ENCODE results near the gene SH3RF1.

DNA sequence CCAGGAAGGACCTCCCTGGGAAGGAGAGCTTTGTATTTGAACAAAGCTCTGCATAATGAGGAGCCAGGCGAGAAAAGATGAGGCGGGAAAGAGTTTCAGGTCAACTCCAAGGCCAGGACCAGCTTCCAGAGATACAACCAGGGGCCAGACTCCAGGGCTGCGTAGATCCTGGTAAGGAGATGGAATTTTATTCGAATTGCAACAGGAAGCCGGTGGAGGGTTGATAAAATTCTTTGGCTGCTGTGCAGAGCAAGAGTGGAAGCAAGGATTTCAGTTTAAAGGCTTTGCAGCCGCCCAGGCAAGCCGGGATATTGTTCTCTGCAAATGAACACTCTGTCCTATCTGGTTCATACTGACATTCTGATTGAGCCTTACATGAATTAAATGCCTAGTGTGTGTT, 220.5 kb downstream of the SH3RF1 start:
- TF ChIP-seq POLR2A (IDR thresholded peaks at IDR 0.05; ENCODE audit: low read depth), result no peak
- TF ChIP-seq, protein P1, sequence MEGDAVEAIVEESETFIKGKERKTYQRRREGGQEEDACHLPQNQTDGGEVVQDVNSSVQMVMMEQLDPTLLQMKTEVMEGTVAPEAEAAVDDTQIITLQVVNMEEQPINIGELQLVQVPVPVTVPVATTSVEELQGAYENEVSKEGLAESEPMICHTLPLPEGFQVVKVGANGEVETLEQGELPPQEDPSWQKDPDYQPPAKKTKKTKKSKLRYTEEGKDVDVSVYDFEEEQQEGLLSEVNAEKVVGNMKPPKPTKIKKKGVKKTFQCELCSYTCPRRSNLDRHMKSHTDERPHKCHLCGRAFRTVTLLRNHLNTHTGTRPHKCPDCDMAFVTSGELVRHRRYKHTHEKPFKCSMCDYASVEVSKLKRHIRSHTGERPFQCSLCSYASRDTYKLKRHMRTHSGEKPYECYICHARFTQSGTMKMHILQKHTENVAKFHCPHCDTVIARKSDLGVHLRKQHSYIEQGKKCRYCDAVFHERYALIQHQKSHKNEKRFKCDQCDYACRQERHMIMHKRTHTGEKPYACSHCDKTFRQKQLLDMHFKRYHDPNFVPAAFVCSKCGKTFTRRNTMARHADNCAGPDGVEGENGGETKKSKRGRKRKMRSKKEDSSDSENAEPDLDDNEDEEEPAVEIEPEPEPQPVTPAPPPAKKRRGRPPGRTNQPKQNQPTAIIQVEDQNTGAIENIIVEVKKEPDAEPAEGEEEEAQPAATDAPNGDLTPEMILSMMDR (IDR thresholded peaks at IDR 0.05), result no peak

Data from esophagus muscularis mucosa (tissue), 3 donors.